Measurements from ENCODE around the gene VASP.

- peak in 1 of 3 donors; percentile 20 for TF ChIP-seq CTCF (IDR thresholded peaks at IDR 0.05)
- TF ChIP-seq POLR2A (IDR thresholded peaks at IDR 0.05): no peak
These were observed 51.2 kb downstream of the VASP start for GRCh38 chr19:45558399-45558878.

Measured in lower leg skin (tissue), 3 donors.